GM12878 (cell line): ENCODE results near the gene STAMBPL1. TPM values are rescaled to one million over a fixed set of nuclear protein-coding genes. Genes with fewer than 3 reads are reported as not detected.

Experiments used
- ATAC-seq: fragments of 200-7000 bp; cut with Tn5 transposase; 3 replicates; pipeline ENCODE4 v1.9.1; 2020; ENCODE audit warnings: mild to moderate bottlenecking, moderate library complexity
- BruUV-seq: library from RNA; stranded (reverse); fragments of 400-500 nt; replicated peaks from 2 replicates; lab custom pipeline; 2021; lab: Mats Ljungman, UMichigan
- CTCF ChIA-PET: fragments of 300-600 bp; sonication (Branson Sonifier 250); formaldehyde crosslinking; extraction: SDS; loops from one replicate; lab custom pipeline; 2021; ENCODE audit warnings: inconsistent platforms; lab: Yijun Ruan, JAX
- POLR2A ChIA-PET: fragments of 350-600 bp; formaldehyde crosslinking; extraction: SDS; loops from one replicate; lab custom pipeline; 2021; ENCODE audit warnings: inconsistent platforms; lab: Charles Lee
- RAD21 ChIA-PET: fragments of 300-600 bp; sonication (Branson Sonifier 250); formaldehyde crosslinking; loops from one replicate; lab custom pipeline; 2023; ENCODE audit warnings: antibody characterized with exemption; ENCODE audit not compliant: unreplicated experiment; lab: Charles Lee
- SMC1A ChIA-PET: fragments of 300-600 bp; sonication (Branson Sonifier 250); formaldehyde crosslinking; loops from one replicate; lab custom pipeline; 2023; ENCODE audit not compliant: unreplicated experiment, uncharacterized antibody; lab: Charles Lee
- DNase-seq: peaks from one replicate; pipeline ENCODE4 v3.0.0-alpha.2; 2011; ENCODE audit warnings: low read depth, low spot score
- FAIRE-seq: peaks from 3 replicates; lab custom pipeline; 2011; peaks lifted over from hg19 to GRCh38; lab: Jason Lieb, UNC
- H2AFZ ChIP-seq: 2 replicates; pipeline ENCODE4 v1.6.0; 2011; ENCODE audit warnings: low read depth, low read length, control low read depth; ENCODE audit not compliant: control insufficient read depth
- H3K27ac ChIP-seq: 2 replicates; pipeline ENCODE4 v1.5.1; 2011; ENCODE audit warnings: control low read depth; ENCODE audit not compliant: control insufficient read depth, insufficient read depth
- H3K27me3 ChIP-seq, 2 experiments: replicated peaks in 1 of 2; 2 replicates each; pipeline versions ENCODE4 v1.6.0 to v1.6.1; 2011; ENCODE audit warnings: low read length in 1 of 2; ENCODE audit not compliant: control insufficient read depth in 2 of 2, insufficient read depth in 2 of 2
- H3K36me3 ChIP-seq, 2 experiments: 2 replicates each; pipeline ENCODE4 v1.5.1; 2011; ENCODE audit warnings: low read length in 1 of 2; ENCODE audit not compliant: control insufficient read depth in 2 of 2, insufficient read depth in 2 of 2
- H3K4me1 ChIP-seq: 2 replicates; pipeline ENCODE4 v1.6.1; 2011; ENCODE audit warnings: mild to moderate bottlenecking, low read length, moderate library complexity, mixed read lengths; ENCODE audit not compliant: control insufficient read depth, insufficient read depth
- H3K4me2 ChIP-seq: 2 replicates; pipeline ENCODE4 v1.6.0; 2011; ENCODE audit warnings: control low read depth; ENCODE audit not compliant: control insufficient read depth, insufficient read depth
- H3K4me3 ChIP-seq: fragments of 200-600 bp; sonication (generic); 2 replicates; pipeline ENCODE4 v1.5.1; 2016
- H3K79me2 ChIP-seq: 2 replicates; pipeline ENCODE4 v1.6.0; 2011; ENCODE audit warnings: low read length; ENCODE audit not compliant: control insufficient read depth, insufficient read depth
- H3K9ac ChIP-seq: 2 replicates; pipeline ENCODE4 v1.8.0; 2011; ENCODE audit warnings: low read length, control low read depth, mixed read lengths; ENCODE audit not compliant: control insufficient read depth, insufficient read depth
- H3K9me3 ChIP-seq: replicated peaks from 3 replicates; pipeline ENCODE4 v1.5.1; 2011; ENCODE audit warnings: mild to moderate bottlenecking, low read length; ENCODE audit not compliant: control insufficient read depth, insufficient read depth
- H4K20me1 ChIP-seq: 2 replicates; pipeline ENCODE4 v1.6.0; 2011; ENCODE audit not compliant: control insufficient read depth, insufficient read depth
- EGR1 ChIP-seq, 2 experiments: IDR thresholded peaks; 1 replicate in 1 of 2; 2 replicates in 1 of 2; pipeline ENCODE4 v1.6.1; 2011 to 2012; ENCODE audit warnings: low read depth in 2 of 2, low read length in 2 of 2, borderline replicate concordance in 1 of 2, mild to moderate bottlenecking in 1 of 2, moderate library complexity in 1 of 2
- IRF3 ChIP-seq: fragments of 450-650 bp; IDR thresholded peaks from 2 replicates; pipeline ENCODE4 v1.6.1; 2014; ENCODE audit warnings: mild to moderate bottlenecking
- POLR2A ChIP-seq: IDR thresholded peaks from 2 replicates; pipeline ENCODE4 v1.6.1; 2011; ENCODE audit warnings: low read depth, mild to moderate bottlenecking, low read length
- RELA ChIP-seq: fragments of 450-650 bp; IDR thresholded peaks from 2 replicates; pipeline ENCODE4 v1.8.0; 2014; ENCODE audit warnings: borderline replicate concordance; ENCODE audit not compliant: partially characterized antibody
- REST ChIP-seq: IDR thresholded peaks from 2 replicates; pipeline ENCODE4 v1.6.1; 2012; ENCODE audit warnings: mild to moderate bottlenecking, low read depth, low read length
- RFX5 ChIP-seq: IDR thresholded peaks from 2 replicates; pipeline ENCODE4 v1.6.1; 2011; ENCODE audit warnings: low read depth, low read length, improper control_type of control experiment
- SMARCA5 ChIP-seq: fragments of 450-650 bp; IDR thresholded peaks from 2 replicates; pipeline ENCODE4 v1.6.1; 2017; ENCODE audit warnings: mild to moderate bottlenecking
- SP1 ChIP-seq: IDR thresholded peaks from one replicate; pipeline ENCODE4 v1.6.1; 2011; ENCODE audit warnings: low read depth, low read length
- WGBS: methylation state at CpG from one replicate; pipeline ENCODE4 v1.1.6; 2016; ENCODE audit warnings: low lambda C conversion rate; ENCODE audit not compliant: insufficient replicate concordance, insufficient coverage; ENCODE audit errors: missing lambda C conversion rate; 5-methylcytosine and 5-hydroxymethylcytosine counted together
- in situ Hi-C: fragments of 300-500 bp; cut with MboI; formaldehyde crosslinking; loops from 9 replicates; pipeline ENCODE4 v1.14.3; 2018; ENCODE audit warnings: mixed read lengths
- intact Hi-C: fragments of 100-400 bp; cut with micrococcal nuclease; formaldehyde crosslinking; loops from one replicate; pipeline ENCODE4 v1.14.2; 2022; ENCODE audit not compliant: unreplicated experiment
- polyA plus RNA-seq, 11 experiments: library from polyadenylated mRNA; depleted of rRNA in 4 of 11; unstranded in 6 of 11; stranded (reverse) in 5 of 11; fragments of >200 nt; fragmentation: Nextera tagmentation in 4 of 11; fragmentation: Illumina TruSeq in 1 of 11; extraction: Ambion mirVana in 4 of 11; extraction: Trizol in 1 of 11; gene quantifications; 1 replicate in 1 of 11; 2 replicates in 10 of 11; pipeline versions ENCODE4 v1.2.1 to v1.2.3, GENCODE V29; 2011 to 2016; ENCODE audit warnings: inconsistent platforms in 2 of 11, missing spikeins in 2 of 11, low read depth in 1 of 11
- total RNA-seq, 4 experiments: library from RNA; depleted of rRNA in 3 of 4; stranded (reverse); fragments of >200 nt in 3 of 4; fragmentation: Illumina TruSeq in 1 of 4; extraction: Trizol in 1 of 4; gene quantifications; 2 replicates each; pipeline versions ENCODE4 v1.2.1 to v1.2.3, GENCODE V29; 2013 to 2021
- TF ChIP-seq, protein P1 (sequence below): fragments of 450-650 bp; conservative IDR thresholded peaks from 2 replicates; pipeline ENCODE4 v1.6.1; 2017; ENCODE audit warnings: mild to moderate bottlenecking, moderate library complexity

The STAMBPL1 gene
- total and polyA plus RNA-seq, 10 of the 15 experiments (the other 5 are each of a cell fraction or from before 2014, with no cell fraction given), result 7.5 to 44.1 (median 25.4) TPM

- TF ChIP-seq POLR2A (no peak), EGR1 (IDR thresholded peaks at IDR 0.05; ENCODE audit: borderline replicate concordance in 1 of 2, low read depth in 2 of 2, low read length in 2 of 2) (no peak)
- BruUV-seq, result no TSS peak
- FAIRE-seq, result no peak
- Histone ChIP-seq H4K20me1 (no peaks in the 10 kb centered on the region), H3K27ac (no peak overlapping the region), H3K9ac (no peak overlapping the region), H3K4me2 (no peak overlapping the region), H3K27me3 (no peaks in the 10 kb centered on the region), H3K4me1 (no peaks in the 10 kb centered on the region), H3K4me3 (no peak overlapping the region), H3K79me2 (no peaks in the 10 kb centered on the region), H2AFZ (no peak overlapping the region), H3K9me3 (no peaks in the 10 kb centered on the region), H3K36me3 (peaks cover 1 to 31% of the 10 kb centered on the region in 2 experiments; a peak in 3 of 4 replicates)
- WGBS, result 100% methylated on average over 2 of the region's 2 CpGs
- intact Hi-C loops (no loop called here), in situ Hi-C loops (no loop called here)
- POLR2A ChIA-PET, result no interaction called here
- SMC1A ChIA-PET, result interaction anchor here (4.6 kb wide), 1 partner anchor 8 kb away, joined by 42 read pairs; no protein-coding TSS in a partner anchor
- no peak for ATAC-seq
- RAD21 ChIA-PET, result no interaction called here
- no peak for DNase-seq
- CTCF ChIA-PET, result interaction anchor here (1.3 to 4.4 kb wide), 2 partner anchors 8 to 11 kb away, joined by 3 to 29 read pairs; no protein-coding TSS in a partner anchor
Observed at GRCh38 chr10:88922041-88922440, 42.0 kb downstream of the STAMBPL1 start.

GRCh38 chr10:88923520-88923919, 43.5 kb downstream of the STAMBPL1 start:
- ChIA-PET SMC1A (interaction anchor here (0.9 to 1.5 kb wide), 4 partner anchors 8 to 88 kb away, joined by 3 to 14 read pairs (median 6); no protein-coding TSS in a partner anchor), CTCF (interaction anchor here (0.7 to 12.8 kb wide), 6 partner anchors 9 to 294 kb away, joined by 3 to 895 read pairs (median 4); no protein-coding TSS in a partner anchor), RAD21 (no interaction called here), POLR2A (interaction anchor here (0.6 kb wide), 1 partner anchor 31 kb away, joined by 3 read pairs; no protein-coding TSS in a partner anchor)
- Histone ChIP-seq H3K27me3 (no peaks in the 10 kb centered on the region), H4K20me1 (no peaks in the 10 kb centered on the region), H3K4me2 (no peak overlapping the region), H3K9ac (no peak overlapping the region), H2AFZ (no peak overlapping the region), H3K79me2 (no peaks in the 10 kb centered on the region), H3K9me3 (no peaks in the 10 kb centered on the region), H3K4me1 (no peaks in the 10 kb centered on the region), H3K4me3 (no peak overlapping the region), H3K36me3 (peaks cover 0 to 33% of the 10 kb centered on the region in 2 experiments; a peak in 2 of 4 replicates), H3K27ac (no peak overlapping the region)
- intact Hi-C loops (no loop called here), in situ Hi-C loops (no loop called here)
- FAIRE-seq, result no peak
- BruUV-seq, result no TSS peak
- no peak for ATAC-seq
- DNase-seq, result no peak
- TF ChIP-seq RELA (no peak), IRF3 (no peak), REST (no peak), RFX5 (no peak), SMARCA5 (no peak), SP1 (no peak)
- TF ChIP-seq, protein P1, sequence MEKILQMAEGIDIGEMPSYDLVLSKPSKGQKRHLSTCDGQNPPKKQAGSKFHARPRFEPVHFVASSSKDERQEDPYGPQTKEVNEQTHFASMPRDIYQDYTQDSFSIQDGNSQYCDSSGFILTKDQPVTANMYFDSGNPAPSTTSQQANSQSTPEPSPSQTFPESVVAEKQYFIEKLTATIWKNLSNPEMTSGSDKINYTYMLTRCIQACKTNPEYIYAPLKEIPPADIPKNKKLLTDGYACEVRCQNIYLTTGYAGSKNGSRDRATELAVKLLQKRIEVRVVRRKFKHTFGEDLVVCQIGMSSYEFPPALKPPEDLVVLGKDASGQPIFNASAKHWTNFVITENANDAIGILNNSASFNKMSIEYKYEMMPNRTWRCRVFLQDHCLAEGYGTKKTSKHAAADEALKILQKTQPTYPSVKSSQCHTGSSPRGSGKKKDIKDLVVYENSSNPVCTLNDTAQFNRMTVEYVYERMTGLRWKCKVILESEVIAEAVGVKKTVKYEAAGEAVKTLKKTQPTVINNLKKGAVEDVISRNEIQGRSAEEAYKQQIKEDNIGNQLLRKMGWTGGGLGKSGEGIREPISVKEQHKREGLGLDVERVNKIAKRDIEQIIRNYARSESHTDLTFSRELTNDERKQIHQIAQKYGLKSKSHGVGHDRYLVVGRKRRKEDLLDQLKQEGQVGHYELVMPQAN, result no peak
